ENCODE results near the gene TPD52L1.

The TPD52L1 gene

GRCh38 chr6:125299257-125299656 is 145.7 kb downstream of the TPD52L1 start:
- DNase-seq (ENCODE audit: low read depth): no peak
- no peak overlapping the region for H3K4me3 ChIP-seq (ENCODE audit: low read length)
- TF ChIP-seq CTCF (conservative IDR thresholded peaks at IDR 0.05; ENCODE audit: low read length): no peak

- DNase-seq (ENCODE audit: low read depth): peak; percentile 62
- TF ChIP-seq CTCF (conservative IDR thresholded peaks at IDR 0.05; ENCODE audit: low read length): no peak
- H3K4me3 ChIP-seq (ENCODE audit: low read length): peak overlapping the region; percentile 76
These were observed 147.4 kb downstream of the TPD52L1 start for GRCh38 chr6:125300992-125301434.

- peak within 1 kb of the TSS; percentile 76 for H3K4me3 ChIP-seq (ENCODE audit: low read length)
- DNase-seq (ENCODE audit: low read depth): peak; percentile 74
- TF ChIP-seq CTCF (conservative IDR thresholded peaks at IDR 0.05; ENCODE audit: low read length): no peak
These were observed 148.1 kb downstream of the TPD52L1 start, which contains the start of gene HDDC2 for GRCh38 chr6:125301435-125302391. Gene HDDC2 (minus strand): TSS chr6:125301967. CDS start chr6:125301932, 35 bp downstream.

- DNase-seq (ENCODE audit: low read depth): no peak
- no peak for TF ChIP-seq CTCF (conservative IDR thresholded peaks at IDR 0.05; ENCODE audit: low read length)
- H3K4me3 ChIP-seq (ENCODE audit: low read length): no peak overlapping the region
These were observed 149.4 kb downstream of the TPD52L1 start for GRCh38 chr6:125302840-125303511.

GRCh38 chr6:125303512-125303854 is 149.9 kb downstream of the TPD52L1 start:
- TF ChIP-seq CTCF (conservative IDR thresholded peaks at IDR 0.05; ENCODE audit: low read length): no peak
- no peak overlapping the region for H3K4me3 ChIP-seq (ENCODE audit: low read length)
- DNase-seq (ENCODE audit: low read depth): no peak

GRCh38 chr6:125304970-125305660 is 151.5 kb downstream of the TPD52L1 start:
- H3K4me3 ChIP-seq (ENCODE audit: low read length): no peak overlapping the region
- TF ChIP-seq CTCF (conservative IDR thresholded peaks at IDR 0.05; ENCODE audit: low read length): no peak
- DNase-seq (ENCODE audit: low read depth): no peak
